RKO (cell line): Measurements from ENCODE around the gene KRTAP10-2.
A peak's percentile ranks its signal among the peaks of the same experiment; 100 is the strongest.
"Not testable (repeated sequence)": the region's sequence is repeated elsewhere in the genome, so short reads cannot be mapped to it uniquely, and the experiment has no call there.

ENCODE experiments used
- DNase-seq: peaks from one replicate; pipeline ENCODE4 v3.0.0-alpha.2; 2016; ENCODE audit warnings: low spot score

The KRTAP10-2 gene, protein sequence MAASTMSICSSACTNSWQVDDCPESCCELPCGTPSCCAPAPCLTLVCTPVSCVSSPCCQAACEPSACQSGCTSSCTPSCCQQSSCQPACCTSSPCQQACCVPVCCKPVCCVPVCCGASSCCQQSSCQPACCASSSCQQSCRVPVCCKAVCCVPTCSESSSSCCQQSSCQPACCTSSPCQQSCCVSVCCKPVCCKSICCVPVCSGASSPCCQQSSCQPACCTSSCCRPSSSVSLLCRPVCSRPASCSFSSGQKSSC

GRCh38 chr21:44551340-44551961, at the start of gene KRTAP10-2:
TSS of gene KRTAP10-2 (minus strand) at chr21:44551505. CDS start at chr21:44551458, 47 bp downstream.
- DNase-seq, result no peak

DNA sequence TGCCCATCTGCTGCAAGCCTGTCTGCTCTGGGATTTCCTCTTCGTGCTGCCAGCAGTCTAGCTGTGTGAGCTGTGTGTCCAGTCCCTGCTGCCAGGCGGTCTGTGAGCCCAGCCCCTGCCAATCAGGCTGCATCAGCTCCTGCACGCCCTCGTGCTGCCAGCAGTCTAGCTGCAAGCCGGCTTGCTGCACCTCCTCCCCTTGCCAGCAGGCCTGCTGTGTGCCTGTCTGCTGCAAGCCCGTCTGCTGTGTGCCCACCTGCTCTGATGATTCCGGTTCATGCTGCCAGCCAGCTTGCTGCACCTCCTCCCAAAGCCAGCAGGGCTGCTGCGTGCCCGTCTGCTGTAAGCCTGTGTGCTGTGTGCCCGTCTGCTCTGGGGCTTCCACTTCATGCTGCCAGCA, 49.8 kb upstream of the KRTAP10-2 start:
- not testable (repeated sequence) for DNase-seq

GRCh38 chr21:44600118-44600978, 49.0 kb upstream of the KRTAP10-2 start, which contains the start of gene KRTAP10-7:
TSS of gene KRTAP10-7 (plus strand) at chr21:44600597. CDS start at chr21:44600622, 25 bp downstream.
- DNase-seq, result not testable (repeated sequence)

DNA sequence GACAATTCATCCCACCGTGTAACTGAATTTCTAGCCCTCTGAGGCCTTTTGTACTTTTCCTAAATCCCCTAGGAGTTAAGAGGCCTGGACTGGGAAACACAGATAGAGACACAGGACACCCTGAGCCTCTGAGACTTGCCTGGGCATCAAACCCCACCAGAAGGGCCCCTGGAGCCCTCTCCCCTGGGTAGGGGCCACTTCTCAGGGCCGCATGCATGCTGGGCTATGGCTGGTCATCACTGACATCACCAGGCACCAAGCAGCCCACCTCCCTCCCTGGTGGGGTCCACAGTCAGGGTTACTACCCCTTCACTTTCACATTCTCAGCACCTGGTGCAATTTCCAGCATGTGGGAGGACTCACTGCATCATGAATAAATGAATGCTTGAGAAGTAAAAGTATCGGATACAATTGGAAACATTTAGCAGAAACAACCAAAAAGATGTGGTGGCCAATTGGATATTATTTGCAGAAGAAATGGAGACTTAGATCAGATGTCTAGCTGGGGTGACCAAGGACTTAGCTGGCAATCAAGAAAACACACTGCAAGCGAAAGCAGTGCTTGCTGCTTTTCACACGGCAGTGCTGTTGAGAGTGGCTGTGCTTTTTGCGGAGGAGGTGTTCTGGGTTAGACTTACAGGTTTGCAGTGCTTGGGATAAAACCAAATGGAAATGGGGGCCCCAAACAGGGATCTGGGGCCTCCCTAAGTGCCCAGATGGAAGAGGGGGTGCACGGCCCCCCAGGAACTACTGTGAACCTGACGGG, 48.1 kb upstream of the KRTAP10-2 start:
- no peak for DNase-seq

DNA sequence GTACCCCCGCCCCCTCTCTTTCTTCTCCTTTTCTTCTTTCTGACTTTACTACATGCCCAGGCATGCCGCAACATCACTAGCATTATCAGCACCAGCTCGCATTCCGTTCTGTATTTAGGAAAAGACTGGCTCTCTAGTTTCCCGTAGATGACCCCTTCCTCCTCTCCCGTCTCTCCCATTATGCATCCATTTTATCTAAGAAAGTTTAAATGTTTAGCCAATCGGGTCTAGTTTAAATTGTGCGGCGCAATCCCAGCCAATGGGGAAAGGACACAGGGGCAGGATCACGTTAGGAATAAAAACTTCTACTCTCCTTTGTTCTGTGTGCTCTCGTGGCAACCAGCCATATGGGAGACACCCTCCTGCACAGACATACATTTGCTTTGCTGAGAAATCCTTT, 46.8 kb upstream of the KRTAP10-2 start:
- no peak for DNase-seq

DNA sequence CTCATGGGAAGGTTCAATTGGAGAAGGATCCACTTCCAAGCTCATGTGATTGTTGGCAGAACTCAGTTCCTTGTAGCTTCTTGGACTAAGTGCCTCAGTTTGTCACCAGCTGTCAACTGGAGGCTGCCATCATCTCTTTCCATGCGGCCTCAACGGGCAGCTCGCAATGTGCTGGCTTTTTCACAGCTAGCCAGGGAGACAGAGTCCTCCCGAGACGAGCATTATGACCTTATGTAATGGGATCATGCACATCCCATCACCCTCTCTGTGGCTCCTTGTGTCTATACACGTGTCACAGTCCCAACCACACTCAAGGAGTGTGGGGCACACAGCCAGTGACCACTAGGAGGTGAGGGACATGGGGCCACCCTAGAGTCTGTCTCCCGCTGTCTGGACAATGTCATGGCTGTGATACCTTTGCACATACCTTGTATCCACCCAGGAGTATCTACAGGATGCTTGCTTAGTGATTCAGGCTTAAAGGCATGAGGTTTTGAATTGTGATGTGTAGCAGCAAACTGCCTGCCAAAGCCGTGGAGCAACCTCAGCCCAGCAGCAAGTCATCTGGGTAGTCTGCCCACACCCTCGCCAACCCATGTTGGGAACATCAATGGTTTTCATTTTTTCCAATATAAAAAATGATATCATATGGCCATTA, 44.9 kb upstream of the KRTAP10-2 start:
- no peak for DNase-seq

- DNase-seq, result no peak
Measured at GRCh38 chr21:44595524-44595923, 44.2 kb upstream of the KRTAP10-2 start.

GRCh38 chr21:44594406-44594916, 43.2 kb upstream of the KRTAP10-2 start:
- no peak for DNase-seq

DNA sequence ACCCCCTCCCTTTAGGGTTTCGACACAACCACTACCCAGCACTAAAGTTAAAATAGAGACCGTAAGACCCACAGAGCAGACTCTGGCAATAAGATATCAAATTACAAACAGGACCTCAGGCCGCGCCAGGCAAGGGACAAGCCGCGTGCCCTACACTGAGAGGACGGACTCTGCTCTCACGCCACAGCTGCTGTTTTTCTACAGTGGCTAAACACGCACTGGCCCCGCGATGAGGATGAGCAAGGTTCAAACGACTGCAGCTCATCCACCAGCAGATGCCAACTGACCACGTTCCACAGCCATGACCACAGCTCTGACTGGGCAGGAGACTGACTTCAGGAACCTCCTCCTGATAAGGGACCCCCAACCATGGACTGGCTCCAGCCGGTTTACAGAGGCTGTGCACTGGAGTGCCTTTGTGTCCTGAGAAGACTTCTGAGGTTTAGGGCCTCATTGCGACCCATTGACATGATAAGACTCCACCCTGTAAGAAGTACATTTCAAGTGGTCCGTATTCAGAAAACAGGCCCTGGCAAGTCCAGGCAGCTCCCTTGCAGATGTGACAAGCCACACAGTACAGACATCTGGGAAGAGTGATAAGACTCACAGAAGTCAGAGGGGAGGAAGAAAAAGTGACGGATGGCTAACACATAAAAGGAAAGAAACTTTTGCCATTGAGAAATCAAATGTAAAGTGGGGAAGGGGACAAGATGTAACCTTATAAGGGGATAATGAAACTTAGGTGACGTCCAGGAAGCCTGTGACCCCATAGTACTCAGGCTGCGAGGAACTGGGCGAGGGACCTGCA, 42.5 kb upstream of the KRTAP10-2 start:
- no peak for DNase-seq

GRCh38 chr21:44592446-44593311, 41.4 kb upstream of the KRTAP10-2 start, which contains the start of gene KRTAP10-6:
TSS of gene KRTAP10-6 (minus strand) at chr21:44592505. CDS start at chr21:44592484, 21 bp downstream.
- no peak for DNase-seq

DNA sequence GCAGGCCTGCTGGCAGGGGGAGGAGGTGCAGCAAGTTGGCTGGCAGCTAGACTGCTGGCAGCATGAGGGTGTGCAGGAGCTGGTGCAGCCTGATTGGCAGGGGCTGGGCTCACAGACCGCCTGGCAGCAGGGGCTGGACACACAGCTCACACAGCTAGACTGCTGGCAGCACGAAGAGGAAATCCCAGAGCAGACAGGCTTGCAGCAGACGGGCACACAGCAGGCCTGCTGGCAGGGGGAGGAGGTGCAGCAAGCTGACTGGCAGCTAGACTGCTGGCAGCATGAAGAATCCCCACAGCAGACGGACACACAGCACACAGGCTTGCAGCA, 40.5 kb upstream of the KRTAP10-2 start:
- DNase-seq, result not testable (repeated sequence)

DNA sequence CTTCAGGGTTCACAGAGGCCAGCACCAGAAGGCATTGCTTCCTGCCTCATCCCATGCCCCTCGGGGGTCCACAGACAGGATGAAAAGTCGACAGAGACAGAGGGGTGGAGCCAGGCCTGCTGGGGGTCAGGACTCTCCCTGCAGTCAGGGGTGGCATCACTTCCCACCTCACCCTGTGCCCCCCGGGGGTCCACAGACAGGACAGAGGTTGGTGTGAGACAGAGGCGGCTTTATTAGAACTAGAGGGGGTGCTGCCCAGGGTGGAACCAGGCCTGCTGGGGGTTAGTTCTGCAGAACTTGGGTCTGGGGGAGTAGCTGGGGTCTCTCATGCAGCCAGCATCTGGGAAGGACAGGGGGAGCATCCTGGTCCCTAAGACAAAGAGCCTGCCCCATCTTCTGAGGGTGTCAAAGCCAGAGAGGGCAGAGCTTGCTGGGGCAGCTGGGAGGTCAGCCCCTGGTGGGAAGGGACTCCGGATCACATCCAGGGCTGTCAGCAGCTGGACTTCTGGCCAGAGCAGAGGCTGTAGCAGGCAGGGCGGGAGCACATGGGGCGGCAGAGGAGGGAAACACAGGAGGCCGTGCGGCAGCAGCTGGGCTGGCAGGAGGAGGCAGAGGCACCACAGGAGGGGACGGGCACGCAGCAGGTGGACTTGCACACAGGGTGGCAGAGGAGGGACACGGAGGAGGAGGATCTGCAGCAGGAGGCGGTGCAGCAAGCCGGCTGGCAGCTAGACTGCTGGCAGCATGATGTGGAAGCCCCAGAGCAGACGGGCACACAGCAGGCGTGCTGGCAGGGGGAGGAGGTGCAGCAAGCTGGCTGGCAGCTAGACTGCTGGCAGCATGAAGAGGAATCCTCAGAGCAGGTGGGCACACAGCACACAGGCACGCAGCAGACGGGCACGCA, 39.8 kb upstream of the KRTAP10-2 start:
- not testable (repeated sequence) for DNase-seq

GRCh38 chr21:44590311-44590721, 39.0 kb upstream of the KRTAP10-2 start:
- DNase-seq, result no peak

DNA sequence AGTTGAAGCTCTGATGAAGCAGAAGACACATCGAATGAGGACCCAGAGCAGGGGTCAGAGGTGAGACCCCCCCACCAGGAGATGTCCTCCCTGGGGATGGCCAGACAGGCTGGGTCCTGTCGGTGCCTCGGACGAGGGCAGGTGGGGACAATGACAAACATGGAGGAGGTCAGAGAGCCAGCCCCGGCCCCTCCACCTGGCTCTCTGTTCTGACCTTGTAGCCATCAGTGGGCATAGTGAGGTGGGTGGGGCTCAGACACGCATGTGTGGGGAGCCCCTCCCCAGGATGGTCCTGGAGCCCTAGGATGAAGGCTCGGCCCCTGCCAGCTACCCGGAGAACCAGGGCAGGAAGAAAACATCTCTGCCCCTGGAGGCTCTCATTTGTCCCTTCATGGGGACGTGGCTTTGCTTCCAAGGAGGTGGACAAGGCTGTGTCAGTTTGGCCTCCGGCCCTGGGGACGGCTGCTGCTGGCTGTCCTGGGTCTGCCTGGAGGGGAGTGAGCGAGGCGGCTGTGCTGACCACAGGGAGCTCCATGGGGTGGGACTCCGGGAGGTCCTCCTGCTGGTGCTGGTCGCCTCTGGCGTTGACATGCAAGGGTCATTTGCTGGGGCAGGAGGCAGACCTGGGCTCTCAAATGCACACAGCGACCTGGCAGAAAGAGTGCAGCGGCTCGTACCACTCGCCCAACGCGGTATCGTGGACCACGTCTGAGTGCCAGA, 38.4 kb upstream of the KRTAP10-2 start:
- no peak for DNase-seq

DNA sequence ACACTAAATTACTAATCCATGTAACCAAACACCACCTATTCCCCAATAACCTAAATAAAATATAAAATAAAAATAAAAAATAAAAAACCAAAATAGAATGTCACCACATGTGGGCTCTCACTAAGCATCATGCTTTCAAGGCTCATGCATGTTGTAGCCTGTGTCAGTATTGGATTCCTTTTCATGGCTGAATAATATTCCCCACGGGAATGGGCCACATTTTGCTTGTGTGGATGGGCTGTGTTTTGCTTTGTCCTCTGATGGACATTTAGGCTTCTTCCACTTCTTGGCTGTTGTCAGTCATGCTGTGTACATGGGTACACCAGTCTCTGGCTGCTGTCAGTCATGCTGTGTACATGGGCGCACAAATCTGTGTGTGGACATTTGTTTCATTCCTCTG, 37.8 kb upstream of the KRTAP10-2 start:
- DNase-seq, result no peak

DNA sequence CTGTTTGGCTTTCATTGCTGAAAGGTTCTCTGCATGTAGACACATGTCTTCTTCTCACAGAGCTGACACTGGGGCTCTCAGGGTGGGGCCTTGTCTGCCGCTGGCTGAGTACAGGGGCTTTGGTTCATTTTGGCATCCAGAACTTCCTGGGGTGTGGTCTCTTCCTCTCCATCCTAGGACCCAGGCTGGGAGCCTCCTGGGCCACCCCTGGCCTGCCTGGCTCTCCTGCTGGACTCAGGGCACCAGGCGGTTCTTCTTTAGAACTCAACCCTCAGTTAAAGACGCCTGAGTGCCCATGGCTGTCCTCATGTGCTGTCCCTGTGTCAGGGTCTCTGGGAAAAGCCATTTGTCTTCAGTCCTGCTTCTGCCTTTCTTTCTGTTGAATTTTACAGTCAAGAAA, 34.6 kb upstream of the KRTAP10-2 start:
- no peak for DNase-seq

- DNase-seq, result peak; percentile 14
Measured at GRCh38 chr21:44583800-44584147, 32.5 kb upstream of the KRTAP10-2 start.
